ENCODE results near the gene UBE2N.
"Not testable (repeated sequence)": the region's sequence is repeated elsewhere in the genome, so short reads cannot be mapped to it uniquely, and the experiment has no call there.

The UBE2N gene

DNA sequence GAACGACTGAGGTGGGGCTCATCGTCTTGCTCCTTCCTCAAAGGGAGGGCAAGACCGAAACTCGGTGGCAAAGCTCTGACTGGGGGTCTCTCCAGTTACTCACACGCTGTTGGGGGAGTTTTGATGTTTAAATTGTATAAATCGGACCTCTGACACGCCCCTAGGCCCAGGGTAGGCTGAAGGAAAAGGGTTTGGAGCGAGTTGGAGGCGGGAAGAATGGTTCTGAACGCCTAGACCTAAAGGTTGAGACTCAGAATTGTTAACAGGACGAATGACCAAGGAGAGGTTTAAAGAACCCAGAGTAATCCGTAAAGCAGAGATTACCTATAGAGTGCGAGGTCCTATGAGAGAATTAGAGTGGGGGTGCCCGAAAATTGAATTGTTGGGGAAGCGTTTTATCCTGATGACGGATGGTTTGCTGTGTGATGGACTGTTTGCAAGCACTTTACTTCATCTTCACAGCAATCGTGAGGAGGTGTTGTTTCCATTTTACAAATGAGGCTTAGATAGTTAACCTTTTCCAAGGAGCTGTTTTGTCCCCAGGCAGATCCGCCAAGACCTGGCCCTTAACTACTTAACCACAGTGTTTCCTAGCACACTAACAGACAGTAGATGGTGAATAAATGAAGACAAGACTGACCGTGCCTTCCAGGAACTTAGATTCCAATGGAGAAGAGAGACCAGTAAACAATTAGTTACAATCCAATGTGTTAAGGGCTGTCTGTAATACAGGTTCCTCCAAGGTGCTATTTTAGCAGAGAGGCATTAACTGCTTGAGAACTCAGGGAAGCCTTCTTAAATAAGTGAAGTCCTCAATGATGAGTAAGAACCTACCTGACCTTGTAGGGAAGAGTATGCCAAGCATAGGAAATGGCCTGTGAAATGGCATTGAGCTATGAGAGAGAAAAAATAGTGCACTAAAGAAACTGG lies 929 bp upstream of the UBE2N start:
- DNase-seq (ENCODE audit: insufficient read length): no peak
- FAIRE-seq: no peak
- no peak for TF ChIP-seq POLR2A (IDR thresholded peaks at IDR 0.05; ENCODE audit: low read depth, low read length)
- peak; percentile 13; the same call in 1 of the 2 replicates for TF ChIP-seq POLR2AphosphoS5 (IDR thresholded peaks at IDR 0.05; ENCODE audit: low read depth, low read length)

DNA sequence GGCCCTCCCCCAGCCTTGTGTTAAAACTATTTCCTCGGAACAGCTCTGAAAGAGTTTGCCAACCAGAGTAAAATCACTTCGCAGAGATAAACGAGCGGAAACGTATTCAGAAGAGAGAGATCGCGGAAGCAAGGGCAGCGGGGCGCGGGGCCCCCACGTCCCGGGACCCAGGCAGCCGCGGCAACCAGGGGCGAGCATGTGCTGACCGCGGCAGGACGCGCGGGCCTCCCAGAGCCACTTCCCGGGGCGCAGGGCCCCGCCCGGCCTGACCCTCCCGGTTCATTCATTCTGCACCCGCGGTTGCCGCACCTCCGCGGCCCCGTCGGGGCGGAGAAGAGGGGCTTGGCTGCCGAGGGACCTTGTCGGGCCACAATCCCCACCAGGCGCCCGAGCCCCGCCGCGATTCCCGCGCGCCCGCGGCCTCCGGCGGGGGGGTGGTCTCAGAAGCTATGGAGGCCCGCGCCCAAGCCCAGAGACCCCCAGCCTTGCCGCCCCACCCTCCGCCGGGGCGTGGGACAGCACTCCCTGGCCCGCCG lies 598 bp downstream of the UBE2N start:
- no peak for FAIRE-seq
- TF ChIP-seq TAF1 (IDR thresholded peaks at IDR 0.05; ENCODE audit: borderline replicate concordance, low read depth, low read length) (no peak), POLR2A (IDR thresholded peaks at IDR 0.05; ENCODE audit: low read depth, low read length) (no peak), POLR2AphosphoS5 (IDR thresholded peaks at IDR 0.05; ENCODE audit: low read depth, low read length) (no peak)

DNA sequence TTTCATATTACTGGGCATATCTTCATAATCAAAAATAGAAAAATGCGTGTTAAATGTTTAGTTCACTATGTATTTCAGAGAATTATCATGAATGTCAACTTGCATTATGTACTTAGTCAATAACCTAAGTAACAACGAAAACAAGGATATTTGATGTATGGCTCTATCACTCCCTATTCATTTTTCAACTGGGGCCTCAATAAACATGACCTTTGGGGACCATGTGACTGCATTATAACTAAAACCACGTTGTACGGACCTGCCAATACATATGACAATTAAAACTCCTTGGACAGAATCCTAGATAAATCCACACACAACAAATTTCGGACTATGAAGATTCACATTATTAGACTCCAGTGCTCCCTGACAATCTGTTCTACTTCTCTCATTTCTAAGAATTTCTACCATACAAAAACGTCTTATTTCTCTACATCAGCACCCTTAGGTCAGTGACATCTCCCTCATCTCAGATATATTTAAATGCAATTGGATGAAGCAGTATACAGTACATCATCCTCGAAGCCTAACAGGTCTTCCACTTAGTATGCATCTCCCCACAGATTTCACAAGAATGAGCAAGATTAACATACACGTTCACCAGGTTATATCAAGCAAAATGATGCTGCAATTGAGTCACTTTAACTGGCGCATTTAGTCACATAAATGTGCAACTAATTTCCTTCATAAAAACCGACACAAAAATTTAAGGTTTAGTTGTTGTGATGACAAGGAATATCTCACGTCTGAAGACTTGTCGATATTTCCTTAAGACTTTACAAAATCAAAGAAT lies 1.5 kb downstream of the UBE2N start:
- no peak for DNase-seq (ENCODE audit: insufficient read length)
- no peak for TF ChIP-seq POLR2AphosphoS5 (IDR thresholded peaks at IDR 0.05; ENCODE audit: low read depth, low read length)
- TF ChIP-seq TAF1 (IDR thresholded peaks at IDR 0.05; ENCODE audit: borderline replicate concordance, low read depth, low read length): no peak
- TF ChIP-seq POLR2A (IDR thresholded peaks at IDR 0.05; ENCODE audit: low read depth, low read length): no peak
- peak; percentile 9 for FAIRE-seq

More for the DNA sequence above, 598 bp downstream of the UBE2N start:
- no peak for DNase-seq (ENCODE audit: insufficient read length)

DNA sequence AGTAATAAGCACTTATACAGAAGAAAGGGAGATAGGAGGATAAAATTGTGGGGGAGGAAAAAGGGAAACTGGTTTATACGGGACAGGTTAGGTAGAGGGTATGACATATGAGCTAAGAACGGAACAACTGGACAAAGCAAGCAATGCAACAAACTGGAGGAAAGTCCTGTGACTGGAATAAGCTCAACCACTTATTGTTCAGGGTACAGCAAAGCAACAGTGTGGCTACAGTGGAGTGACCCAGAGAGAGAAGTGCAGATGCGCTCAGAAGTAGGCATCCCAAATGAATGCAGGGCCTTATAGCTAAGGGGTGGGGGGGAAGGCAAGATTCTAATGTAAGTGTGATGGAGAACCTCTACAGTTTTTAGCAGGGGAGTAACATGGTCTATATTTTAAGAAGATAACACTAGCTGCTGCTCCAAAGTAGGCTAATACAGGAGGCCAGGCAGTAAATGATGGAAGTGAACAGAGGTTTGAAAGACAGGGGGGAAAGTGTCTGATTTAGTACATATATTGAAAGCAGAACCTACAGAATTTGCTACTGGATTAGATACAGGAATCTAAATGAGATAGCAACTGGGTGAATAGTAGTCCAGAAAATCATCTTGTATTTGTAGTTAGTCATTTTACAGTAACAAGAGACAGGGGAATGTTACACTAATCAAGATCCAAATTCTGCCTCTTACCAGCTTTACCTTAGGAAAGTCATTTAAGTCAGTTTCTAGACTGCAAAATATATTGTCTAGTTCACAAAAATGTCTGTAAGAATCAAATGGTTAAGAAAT lies 3.3 kb downstream of the UBE2N start:
- FAIRE-seq (peak; percentile 48), DNase-seq (ENCODE audit: insufficient read length) (no peak)
- TF ChIP-seq POLR2A (IDR thresholded peaks at IDR 0.05; ENCODE audit: low read depth, low read length) (no peak), POLR2AphosphoS5 (IDR thresholded peaks at IDR 0.05; ENCODE audit: low read depth, low read length) (no peak), TAF1 (IDR thresholded peaks at IDR 0.05; ENCODE audit: borderline replicate concordance, low read depth, low read length) (no peak)

DNA sequence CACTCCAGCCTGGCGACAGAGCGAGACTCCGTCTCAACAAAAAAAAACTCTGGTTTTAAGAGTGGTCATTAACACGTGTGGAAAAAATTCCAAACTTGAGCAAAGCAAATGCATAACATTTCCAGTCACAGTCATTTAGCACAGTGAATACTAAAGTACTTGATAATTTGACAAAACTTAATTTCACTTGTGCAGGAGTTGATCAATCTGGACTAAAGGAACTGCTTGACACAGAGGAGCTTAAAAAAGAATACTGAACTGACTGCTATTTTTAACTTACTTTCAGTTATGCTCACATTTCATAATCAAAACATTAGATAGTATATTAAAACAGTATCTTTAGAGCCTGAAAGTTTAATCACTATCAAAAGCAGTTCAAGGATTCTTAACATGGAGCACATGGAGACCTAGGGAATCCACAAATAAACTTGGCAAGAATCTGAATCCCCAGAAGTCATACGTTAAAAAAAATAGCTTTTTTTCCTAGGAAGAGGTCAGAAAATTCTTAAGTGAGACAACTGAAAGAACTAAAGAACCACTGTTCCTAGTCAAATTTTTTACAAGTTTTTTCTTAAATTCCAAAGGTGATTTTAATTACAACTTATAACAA lies 7.4 kb downstream of the UBE2N start:
- FAIRE-seq: peak; percentile 21
- TF ChIP-seq POLR2A (IDR thresholded peaks at IDR 0.05; ENCODE audit: low read depth, low read length): no peak
- TF ChIP-seq POLR2AphosphoS5 (IDR thresholded peaks at IDR 0.05; ENCODE audit: low read depth, low read length): no peak
- TF ChIP-seq TAF1 (IDR thresholded peaks at IDR 0.05; ENCODE audit: borderline replicate concordance, low read depth, low read length): no peak
- DNase-seq (ENCODE audit: insufficient read length): no peak

DNA sequence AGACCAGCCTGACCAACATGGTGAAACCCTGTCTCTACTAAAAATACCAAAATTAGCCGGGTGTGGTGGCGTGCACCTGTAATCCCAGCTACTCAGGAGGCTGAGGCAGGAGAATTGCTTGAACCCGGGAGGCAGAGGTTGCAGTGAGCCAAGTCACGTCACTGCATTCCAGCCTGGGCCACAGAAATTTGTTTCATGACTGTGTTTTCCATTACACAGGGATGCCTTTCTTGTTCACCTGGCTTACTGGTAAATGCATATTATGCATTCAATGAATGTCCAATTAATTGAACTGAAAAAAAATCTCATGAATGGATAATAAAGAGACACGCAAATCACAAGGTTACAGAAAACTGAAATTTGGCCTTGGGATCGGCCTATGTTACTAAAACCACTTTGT lies 9.7 kb downstream of the UBE2N start:
- not testable (repeated sequence) for FAIRE-seq; DNase-seq (ENCODE audit: insufficient read length)

DNA sequence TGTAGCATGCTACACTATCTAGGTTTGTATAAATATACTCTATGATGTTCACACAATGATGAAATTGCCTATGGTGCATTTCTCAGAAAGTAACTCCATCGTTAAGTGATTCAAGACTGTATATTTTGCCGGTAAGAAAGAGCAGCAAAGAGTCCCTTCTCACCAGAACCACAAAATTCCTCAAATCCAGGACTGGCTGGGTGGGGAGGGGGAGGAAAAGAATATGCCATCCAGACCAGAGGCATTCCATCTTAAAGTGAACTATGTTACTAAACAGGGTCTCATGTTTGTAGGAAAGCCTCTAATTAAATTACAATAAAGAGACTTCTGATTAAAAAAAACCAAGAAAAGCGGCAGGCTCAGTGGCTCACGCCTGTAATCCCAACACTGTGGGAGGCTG lies 11.5 kb downstream of the UBE2N start:
- TF ChIP-seq TAF1 (IDR thresholded peaks at IDR 0.05; ENCODE audit: borderline replicate concordance, low read depth, low read length) (no peak), POLR2AphosphoS5 (IDR thresholded peaks at IDR 0.05; ENCODE audit: low read depth, low read length) (no peak), POLR2A (IDR thresholded peaks at IDR 0.05; ENCODE audit: low read depth, low read length) (no peak)
- peak; percentile 42 for FAIRE-seq
- no peak for DNase-seq (ENCODE audit: insufficient read length)

DNA sequence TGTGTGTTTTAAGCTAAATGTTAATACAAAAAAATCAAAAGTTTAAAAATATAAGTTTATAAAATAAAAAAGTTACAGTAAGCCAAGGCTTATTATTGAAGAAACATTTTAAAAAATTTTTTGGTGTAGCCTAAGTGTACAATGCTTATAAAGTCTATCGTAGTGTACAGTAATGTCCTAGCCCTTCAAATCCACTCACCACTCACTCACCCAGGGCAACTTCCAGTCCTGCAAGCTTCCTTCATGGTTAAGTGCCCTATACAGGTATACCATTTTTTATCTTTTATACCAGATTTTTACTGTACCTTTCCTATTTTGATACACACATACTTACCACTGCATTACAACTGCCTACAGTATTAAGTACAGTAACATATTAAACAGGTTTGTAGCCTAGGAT lies 11.9 kb downstream of the UBE2N start:
- no peak for TF ChIP-seq POLR2A (IDR thresholded peaks at IDR 0.05; ENCODE audit: low read depth, low read length)
- no peak for TF ChIP-seq TAF1 (IDR thresholded peaks at IDR 0.05; ENCODE audit: borderline replicate concordance, low read depth, low read length)
- no peak for TF ChIP-seq POLR2AphosphoS5 (IDR thresholded peaks at IDR 0.05; ENCODE audit: low read depth, low read length)
- no peak for FAIRE-seq
- DNase-seq (ENCODE audit: insufficient read length): no peak

DNA sequence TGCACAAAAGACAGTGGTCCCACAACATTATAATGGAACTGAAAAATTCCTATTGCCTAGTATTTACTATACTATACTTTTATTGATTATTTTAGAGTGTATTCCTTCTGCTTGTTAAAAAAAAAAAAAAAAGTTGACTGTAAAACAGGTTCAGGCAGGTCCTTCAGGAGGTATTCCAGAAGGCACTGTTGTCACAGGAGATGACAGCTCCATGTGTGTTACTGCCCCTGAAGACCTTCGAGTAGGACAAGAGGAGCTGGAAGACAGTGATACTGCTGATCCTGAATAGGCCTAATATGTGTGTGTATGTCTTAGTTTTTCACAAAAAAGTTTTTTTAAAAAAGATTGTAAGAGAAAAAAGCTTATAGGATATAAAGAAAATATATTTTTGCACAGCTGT lies 12.3 kb downstream of the UBE2N start:
- DNase-seq (ENCODE audit: insufficient read length) (no peak), FAIRE-seq (no peak)
- TF ChIP-seq POLR2A (IDR thresholded peaks at IDR 0.05; ENCODE audit: low read depth, low read length): no peak
- no peak for TF ChIP-seq TAF1 (IDR thresholded peaks at IDR 0.05; ENCODE audit: borderline replicate concordance, low read depth, low read length)
- no peak for TF ChIP-seq POLR2AphosphoS5 (IDR thresholded peaks at IDR 0.05; ENCODE audit: low read depth, low read length)

DNA sequence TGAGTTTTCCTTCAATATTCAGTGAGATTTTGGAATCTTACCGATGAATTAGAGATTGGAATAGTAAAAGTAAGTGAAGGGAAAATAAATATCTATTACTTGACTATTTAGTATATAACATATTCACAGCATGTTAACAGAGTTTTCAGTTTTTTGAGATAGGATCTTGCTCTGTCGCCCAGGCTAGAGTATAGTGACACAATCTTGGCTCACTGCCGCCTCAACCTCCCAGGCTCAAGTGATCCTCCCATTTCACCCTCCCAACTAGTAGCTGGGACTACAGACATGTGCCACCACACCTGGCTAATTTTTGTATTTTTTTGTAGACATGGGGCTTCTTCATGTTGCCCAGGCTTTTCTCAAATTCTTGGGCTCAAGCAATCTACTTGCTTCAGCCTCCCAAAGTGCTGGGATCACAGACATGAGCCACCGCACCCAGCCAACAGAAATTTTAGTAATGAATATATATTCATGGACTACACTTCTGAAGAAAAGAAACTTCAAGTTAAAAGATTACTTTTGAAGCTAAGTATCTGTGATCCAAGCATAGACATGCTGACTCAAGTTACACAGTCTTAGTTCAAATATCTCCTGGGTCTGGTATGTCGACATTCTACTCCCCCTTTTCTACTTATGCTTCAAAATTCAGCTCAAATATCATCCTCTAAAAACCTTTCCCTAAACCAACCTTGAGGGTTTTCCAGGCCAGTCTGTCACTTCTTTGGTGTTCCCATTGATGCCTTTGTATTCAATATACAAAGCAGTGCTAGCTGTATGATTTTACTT lies 13.8 kb downstream of the UBE2N start:
- FAIRE-seq: peak; percentile 14
- no peak for DNase-seq (ENCODE audit: insufficient read length)
- TF ChIP-seq TAF1 (IDR thresholded peaks at IDR 0.05; ENCODE audit: borderline replicate concordance, low read depth, low read length) (no peak), POLR2A (IDR thresholded peaks at IDR 0.05; ENCODE audit: low read depth, low read length) (no peak)

All from GM12892 (cell line).